ENCODE results near the gene PLCB3. TPM values are rescaled to one million over a fixed set of nuclear protein-coding genes. Genes with fewer than 3 reads are reported as not detected.

PLCB3 gene
- total and polyA plus RNA-seq, 2 donors (not counting 3 experiments of a cell fraction or from before 2014, with no cell fraction given): 32.3 to 61.1 TPM

DNA sequence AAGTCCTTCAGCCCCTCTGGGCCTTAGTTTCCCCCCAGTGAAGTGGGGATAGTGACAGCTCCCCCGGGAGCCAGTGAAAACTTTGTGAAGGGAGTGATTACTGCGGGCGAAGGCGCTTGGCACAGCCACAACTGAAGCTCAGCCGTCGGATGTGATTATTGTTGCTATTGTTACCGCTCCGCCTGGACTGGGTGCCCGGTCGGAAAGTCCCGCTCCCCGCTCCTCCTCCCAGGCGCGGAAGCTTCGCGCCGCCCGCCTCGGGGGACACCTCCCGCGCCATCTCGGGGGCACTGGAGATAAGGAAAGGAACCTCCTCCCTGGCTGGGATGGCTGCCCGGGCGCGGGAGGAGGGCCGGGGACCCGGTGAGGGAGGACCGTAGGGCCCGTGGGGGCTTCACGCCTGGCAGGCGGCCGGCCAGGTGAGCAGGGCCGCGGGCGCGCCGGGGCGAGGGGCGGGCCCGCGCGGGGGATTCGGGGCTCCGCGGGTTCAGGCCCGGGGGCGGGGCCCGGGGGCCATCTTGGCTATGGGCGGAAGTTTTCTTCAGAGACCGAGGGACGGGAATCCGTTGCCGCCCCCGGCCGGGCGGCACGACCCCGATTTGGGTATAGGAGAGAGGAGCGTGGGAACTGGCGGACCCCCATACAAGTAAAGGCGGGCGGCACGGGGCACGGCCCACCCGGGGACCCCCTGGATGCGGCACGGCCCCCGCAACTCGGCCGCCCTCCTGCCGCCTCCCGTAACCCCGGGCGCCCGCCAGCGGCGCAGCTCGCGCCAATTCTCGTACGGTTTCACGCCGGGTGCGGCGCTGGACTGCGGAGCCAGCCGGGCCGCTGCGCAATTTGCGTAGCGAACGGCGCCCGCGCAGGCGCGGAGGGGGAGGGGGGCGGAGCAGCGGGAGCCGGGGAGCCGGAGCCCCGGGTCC lies 33.9 kb downstream of the PLCB3 start, which contains the start of gene GPR137:
Gene GPR137 (plus strand): TSS at position 887 of the 923 bp plus-strand sequence. CDS start 677 bp downstream, outside the sequence.
- CTCF ChIA-PET: interaction anchor here (0.8 to 3.5 kb wide), 10 partner anchors 14 to 100 kb away, joined by 3 to 26 read pairs (median 6); partner anchors contain the start of genes CATSPERZ, PRDX5, STIP1 and TRMT112
- H2AFZ ChIP-seq (ENCODE audit: low read depth, low read length): peak within 1 kb of the TSS; percentile 75
- BruUV-seq (replicated peaks): TSS peak; percentile 78
- H4K20me1 ChIP-seq (replicated peaks; ENCODE audit: control insufficient read depth, extremely low read depth, insufficient read depth, low read length): no peaks in the 10 kb centered on the region
- dilution Hi-C loops (cut with MboI; ENCODE audit: extremely low pct_ligation_motif_present, low sequenced_read_pairs): no loop called here
- peak; percentile 79 for DNase-seq (ENCODE audit: low read depth, low spot score)
- POLR2A ChIA-PET: interaction anchor here (1.0 kb wide), 1 partner anchor 14 kb away, joined by 3 read pairs; no protein-coding TSS in a partner anchor
- peak within 1 kb of the TSS; percentile 60 for H3K4me2 ChIP-seq (ENCODE audit: insufficient read depth, low read length)
- peak within 1 kb of the TSS; percentile 54 for H3K9ac ChIP-seq (replicated peaks; ENCODE audit: extremely low read depth, insufficient read depth, low read length)
- FAIRE-seq: peak; percentile 48
- H3K9me3 ChIP-seq (replicated peaks; ENCODE audit: control insufficient read depth, insufficient read depth, low read length): no peaks in the 10 kb centered on the region
- peak within 1 kb of the TSS; percentile 35 for H3K27ac ChIP-seq (ENCODE audit: insufficient read depth, low read depth, low read length)
- no peaks in the 10 kb centered on the region for H3K9me1 ChIP-seq (replicated peaks; ENCODE audit: control insufficient read depth, extremely low read depth, insufficient read depth, low read length)
- H3K36me3 ChIP-seq (ENCODE audit: control insufficient read depth in 2 of 2, extremely low read depth in 1 of 2, insufficient read depth in 2 of 2, low read length in 2 of 2): peaks cover 0 to 5% of the 10 kb centered on the region in 2 experiments
- intact Hi-C loops (cut with micrococcal nuclease): loop anchor here (1.0 to 5.0 kb wide), 5 partner anchors 15 to 98 kb away; partner anchors contain the start of genes ESRRA, PLCB3, PPP1R14B and STIP1
- H3K4me3 ChIP-seq (replicated peaks in 1 of 3; ENCODE audit: insufficient read depth in 1 of 3, low read depth in 1 of 3, low read length in 3 of 3): peak within 1 kb of the TSS; percentile 42 to 49 (median 44)
- H3K79me2 ChIP-seq (ENCODE audit: control insufficient read depth, insufficient read depth, low read length): peaks cover 2% of the 10 kb centered on the region
- peaks cover 2 to 3% of the 10 kb centered on the region in 2 experiments for H3K27me3 ChIP-seq (ENCODE audit: control insufficient read depth in 2 of 2, insufficient read depth in 2 of 2, low read length in 2 of 2)
- peaks cover 11% of the 10 kb centered on the region for H3K4me1 ChIP-seq (ENCODE audit: control insufficient read depth, extremely low read depth, insufficient read depth, low read length)
- peak; percentile 55 for TF ChIP-seq POLR2AphosphoS5 (IDR thresholded peaks at IDR 0.05; ENCODE audit: insufficient read depth, low read depth, low read length)
- peak; percentile 57 for TF ChIP-seq POLR2A (IDR thresholded peaks at IDR 0.05; ENCODE audit: low read depth, low read length)
- no peak for TF ChIP-seq GATA2 (IDR thresholded peaks at IDR 0.05; ENCODE audit: insufficient read depth, insufficient read length, low read depth, low read length)

All from endothelial cell of umbilical vein (primary cell).